Vagina (tissue), 2 donors: ENCODE data around the gene RASGEF1C. TPM values are rescaled to one million over a fixed set of nuclear protein-coding genes. Genes with fewer than 3 reads are reported as not detected.

Source experiments
- DNase-seq, 2 donors: peaks; one replicate each; pipeline ENCODE4 v3.0.0-alpha.2; 2017; ENCODE audit errors: extremely low spot score in 2 of 2
- H3K27ac ChIP-seq: fragments of 200-600 bp; sonication (generic); one replicate; pipeline ENCODE4 v1.5.1; 2019
- H3K27me3 ChIP-seq: fragments of 200-600 bp; sonication (generic); one replicate; pipeline ENCODE4 v1.5.1; 2019
- H3K36me3 ChIP-seq, 2 donors: fragments of 200-600 bp; sonication (generic); one replicate each; pipeline ENCODE4 v1.5.1; 2017 to 2019
- H3K4me1 ChIP-seq: fragments of 200-600 bp; sonication (generic); one replicate; pipeline ENCODE4 v1.5.1; 2019
- H3K4me3 ChIP-seq, 2 donors: fragments of 200-600 bp; sonication (generic); 1 replicate in 1 of 2; 2 replicates in 1 of 2; pipeline ENCODE4 v1.5.1; 2016 to 2019
- H3K9me3 ChIP-seq: fragments of 200-600 bp; sonication (generic); one replicate; pipeline ENCODE4 v1.5.1; 2019
- CTCF ChIP-seq, 3 experiments: fragments of 450-650 bp in 2 of 3; fragments of 200-600 bp in 1 of 3; sonication (generic) in 1 of 3; IDR thresholded peaks; one replicate each; pipeline ENCODE4 v1.5.1; 2017 to 2019; ENCODE audit warnings: antibody characterized with exemption in 3 of 3, mild to moderate bottlenecking in 2 of 3, moderate library complexity in 2 of 3
- POLR2A ChIP-seq, 2 donors: fragments of 450-650 bp; IDR thresholded peaks; one replicate each; pipeline ENCODE4 v1.6.1; 2017; ENCODE audit warnings: antibody characterized with exemption in 2 of 2, mild to moderate bottlenecking in 2 of 2, moderate library complexity in 2 of 2
- POLR2AphosphoS5 ChIP-seq, 2 donors: sonication (generic); formaldehyde crosslinking; IDR thresholded peaks; one replicate each; pipeline ENCODE4 v1.9.0; 2017; ENCODE audit warnings: antibody characterized with exemption in 2 of 2, mild to moderate bottlenecking in 2 of 2, low read depth in 1 of 2; ENCODE audit not compliant: insufficient read depth in 1 of 2
- intact Hi-C: fragments of 100-400 bp; cut with DNase I; formaldehyde crosslinking; loops from one replicate; pipeline ENCODE4 v1.15.1; 2023
- total RNA-seq: library from RNA; depleted of rRNA; stranded (reverse); fragments of >200 nt; gene quantifications from one replicate; pipeline ENCODE4 v1.2.3, GENCODE V29; 2016

The RASGEF1C gene
- total RNA-seq, 1 donor from 2014 or later = 2.5 TPM

DNA sequence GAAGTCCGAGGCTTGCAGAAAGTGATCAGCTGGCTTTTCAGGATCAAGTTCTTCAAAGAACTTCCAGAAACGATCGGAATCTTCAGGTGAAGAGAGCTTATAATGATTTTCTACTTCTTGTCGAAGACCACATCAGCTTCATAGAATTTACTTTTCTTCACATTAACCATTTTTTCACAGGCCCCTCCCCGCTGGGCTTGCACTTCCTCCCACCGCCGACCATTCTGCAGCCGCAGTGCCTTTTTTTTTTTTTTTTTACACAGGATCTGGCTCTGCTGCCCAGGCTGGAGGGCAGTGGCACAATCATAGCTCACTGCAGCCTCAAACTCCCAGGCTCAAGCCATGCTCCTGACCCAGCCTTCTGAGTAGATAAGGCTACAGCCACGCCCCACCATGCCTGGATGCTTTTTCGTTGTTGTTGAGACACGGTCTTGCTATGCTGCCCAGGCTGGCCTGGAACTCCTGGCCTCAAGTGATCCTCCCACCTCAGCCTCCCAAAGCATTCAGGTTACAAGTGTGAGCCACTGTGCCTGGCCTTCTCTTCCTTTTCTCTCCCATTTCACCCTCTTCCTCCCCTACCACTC is 122.1 kb downstream of the RASGEF1C start:
- Histone ChIP-seq H3K4me3 (no peak overlapping the region), H3K4me1 (peaks cover 12% of the 10 kb centered on the region), H3K36me3 (no peaks in the 10 kb centered on the region), H3K27ac (no peak overlapping the region), H3K27me3 (no peaks in the 10 kb centered on the region), H3K9me3 (no peaks in the 10 kb centered on the region)
- TF ChIP-seq POLR2AphosphoS5 (IDR thresholded peaks at IDR 0.05; ENCODE audit: insufficient read depth in 1 of 2, low read depth in 1 of 2) (no peak), CTCF (IDR thresholded peaks at IDR 0.05) (no peak), POLR2A (IDR thresholded peaks at IDR 0.05) (no peak)
- intact Hi-C loops = no loop called here
- no peak for DNase-seq

- Histone ChIP-seq H3K36me3 (no peaks in the 10 kb centered on the region), H3K9me3 (no peaks in the 10 kb centered on the region), H3K27ac (no peak overlapping the region), H3K27me3 (no peaks in the 10 kb centered on the region), H3K4me3 (no peak overlapping the region), H3K4me1 (peaks cover 5% of the 10 kb centered on the region)
- DNase-seq = no peak
- intact Hi-C loops = no loop called here
- TF ChIP-seq POLR2A (IDR thresholded peaks at IDR 0.05) (no peak), CTCF (IDR thresholded peaks at IDR 0.05) (no peak), POLR2AphosphoS5 (IDR thresholded peaks at IDR 0.05; ENCODE audit: insufficient read depth in 1 of 2, low read depth in 1 of 2) (no peak)
These were observed 123.2 kb downstream of the RASGEF1C start for GRCh38 chr5:180085837-180086236.

DNA sequence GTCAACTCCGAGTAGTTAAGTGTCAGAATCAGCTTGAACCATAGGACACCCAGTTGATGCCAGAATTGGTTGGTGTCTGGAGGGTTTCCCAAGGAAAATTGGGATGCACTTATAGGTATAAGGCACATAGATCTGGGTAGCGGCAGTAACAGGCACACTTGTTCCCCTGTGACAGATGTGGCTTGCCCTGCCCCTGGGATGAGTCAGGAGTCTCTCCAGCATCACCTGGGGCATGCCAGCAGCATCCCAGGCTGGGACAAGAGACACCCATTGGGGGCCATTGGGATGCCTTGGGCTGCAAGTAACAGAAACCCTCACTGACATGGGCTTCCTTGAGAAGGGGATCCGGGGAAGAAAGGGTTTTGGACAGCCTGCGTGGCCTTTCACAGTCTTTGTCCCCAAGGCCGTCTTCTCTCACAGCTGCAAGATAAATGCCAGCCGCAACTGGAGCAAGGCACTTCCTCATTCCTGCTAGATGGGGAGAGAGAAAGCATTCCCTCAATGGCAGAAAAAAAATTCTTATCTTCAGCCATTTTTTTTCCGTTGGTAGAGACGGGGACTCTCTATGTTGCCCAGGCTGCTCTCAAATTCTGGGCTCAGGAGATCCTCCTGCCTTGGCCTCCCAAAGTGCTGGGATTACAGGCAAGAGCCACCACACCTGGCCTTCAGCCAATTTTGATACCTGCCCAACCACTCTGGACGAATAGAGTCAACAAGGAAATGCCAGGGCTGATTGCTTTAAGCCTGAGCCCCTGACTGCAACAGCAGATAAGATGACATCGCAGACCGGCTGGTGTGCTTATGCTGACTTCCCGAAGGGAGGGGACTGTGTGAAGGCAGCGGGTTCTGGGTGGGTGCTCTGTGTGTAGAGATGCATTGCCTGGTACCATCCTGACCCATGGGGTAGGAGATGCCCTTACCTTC is 124.1 kb downstream of the RASGEF1C start:
- no peak overlapping the region for H3K4me3 ChIP-seq
- TF ChIP-seq POLR2A (IDR thresholded peaks at IDR 0.05) (no peak), CTCF (IDR thresholded peaks at IDR 0.05) (no peak), POLR2AphosphoS5 (IDR thresholded peaks at IDR 0.05; ENCODE audit: insufficient read depth in 1 of 2, low read depth in 1 of 2) (no peak)
- H3K4me1 ChIP-seq = no peaks in the 10 kb centered on the region
- no peaks in the 10 kb centered on the region for H3K36me3 ChIP-seq
- H3K27me3 ChIP-seq = no peaks in the 10 kb centered on the region
- intact Hi-C loops = no loop called here
- H3K9me3 ChIP-seq = no peaks in the 10 kb centered on the region
- H3K27ac ChIP-seq = no peak overlapping the region
- no peak for DNase-seq

DNA sequence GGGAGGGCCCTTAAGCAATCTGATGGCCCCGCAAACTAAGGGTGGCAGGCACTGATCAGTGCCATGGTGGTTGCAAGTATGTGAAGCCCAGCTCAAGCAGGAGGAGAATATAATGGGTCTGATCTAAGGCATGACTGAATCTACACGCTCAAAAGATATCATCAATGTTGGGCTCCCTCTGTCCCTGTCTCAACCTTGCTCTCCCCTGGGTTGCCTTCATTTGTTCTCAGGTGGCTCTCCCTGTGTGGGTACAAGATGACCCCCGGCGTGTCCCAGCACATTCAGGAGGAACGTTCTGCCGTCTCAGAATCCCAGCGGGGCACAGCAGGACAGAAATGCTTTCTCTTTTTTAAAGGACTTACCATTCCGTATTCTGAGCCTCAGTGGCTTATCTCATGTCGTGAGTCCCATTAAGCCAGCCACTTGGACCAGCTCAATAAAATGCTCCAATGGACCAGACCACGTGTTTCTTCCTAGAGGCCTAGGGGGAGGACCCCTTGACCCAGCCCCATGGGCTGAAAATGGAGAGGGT is 125.4 kb downstream of the RASGEF1C start:
- no peaks in the 10 kb centered on the region for H3K27me3 ChIP-seq
- no peaks in the 10 kb centered on the region for H3K9me3 ChIP-seq
- TF ChIP-seq POLR2AphosphoS5 (IDR thresholded peaks at IDR 0.05; ENCODE audit: insufficient read depth in 1 of 2, low read depth in 1 of 2) (no peak), POLR2A (IDR thresholded peaks at IDR 0.05) (no peak), CTCF (IDR thresholded peaks at IDR 0.05) (no peak)
- H3K36me3 ChIP-seq = no peaks in the 10 kb centered on the region
- no peak for DNase-seq
- no peaks in the 10 kb centered on the region for H3K4me1 ChIP-seq
- H3K27ac ChIP-seq = no peak overlapping the region
- intact Hi-C loops = no loop called here
- H3K4me3 ChIP-seq = no peak overlapping the region
